A673 (cell line): ENCODE data around the gene PTGDR2.

ENCODE experiments used
- EZH2 ChIP-seq: fragments of 200-600 bp; sonication (generic); IDR thresholded peaks from 2 replicates; pipeline ENCODE4 v1.6.1; 2017; ENCODE audit warnings: borderline replicate concordance, low read depth, mild to moderate bottlenecking, mixed read lengths, antibody characterized with exemption, low read length; ENCODE audit not compliant: poor library complexity, severe bottlenecking
- TF ChIP-seq, protein P1 (sequence below): fragments of 300-800, 200-600 bp; sonication (generic); conservative IDR thresholded peaks from 2 replicates; pipeline ENCODE4 v1.5.1; 2017; ENCODE audit warnings: low read depth, mild to moderate bottlenecking, antibody characterized with exemption, low read length, moderate library complexity, mixed read lengths

DNA sequence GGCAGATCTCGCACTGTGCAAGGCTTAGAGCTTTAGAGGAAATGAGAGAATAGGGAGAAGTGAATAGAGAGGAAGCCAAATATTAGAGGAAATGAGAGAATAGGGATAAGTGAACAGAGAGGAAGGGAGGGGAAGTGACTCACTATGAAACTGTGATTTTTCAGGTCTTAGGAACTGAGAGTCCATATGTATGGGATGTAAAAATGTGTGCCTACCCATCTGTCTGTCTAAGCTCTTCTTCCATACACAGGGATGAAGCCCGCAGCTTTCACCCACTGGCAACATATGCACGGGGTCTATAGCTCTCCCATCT is 20.3 kb downstream of the PTGDR2 start:
- TF ChIP-seq, protein P1, sequence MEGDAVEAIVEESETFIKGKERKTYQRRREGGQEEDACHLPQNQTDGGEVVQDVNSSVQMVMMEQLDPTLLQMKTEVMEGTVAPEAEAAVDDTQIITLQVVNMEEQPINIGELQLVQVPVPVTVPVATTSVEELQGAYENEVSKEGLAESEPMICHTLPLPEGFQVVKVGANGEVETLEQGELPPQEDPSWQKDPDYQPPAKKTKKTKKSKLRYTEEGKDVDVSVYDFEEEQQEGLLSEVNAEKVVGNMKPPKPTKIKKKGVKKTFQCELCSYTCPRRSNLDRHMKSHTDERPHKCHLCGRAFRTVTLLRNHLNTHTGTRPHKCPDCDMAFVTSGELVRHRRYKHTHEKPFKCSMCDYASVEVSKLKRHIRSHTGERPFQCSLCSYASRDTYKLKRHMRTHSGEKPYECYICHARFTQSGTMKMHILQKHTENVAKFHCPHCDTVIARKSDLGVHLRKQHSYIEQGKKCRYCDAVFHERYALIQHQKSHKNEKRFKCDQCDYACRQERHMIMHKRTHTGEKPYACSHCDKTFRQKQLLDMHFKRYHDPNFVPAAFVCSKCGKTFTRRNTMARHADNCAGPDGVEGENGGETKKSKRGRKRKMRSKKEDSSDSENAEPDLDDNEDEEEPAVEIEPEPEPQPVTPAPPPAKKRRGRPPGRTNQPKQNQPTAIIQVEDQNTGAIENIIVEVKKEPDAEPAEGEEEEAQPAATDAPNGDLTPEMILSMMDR, result no peak
- no peak for TF ChIP-seq EZH2
